Measurements from ENCODE around the gene NCKAP5. TPM values are rescaled to one million over a fixed set of nuclear protein-coding genes. Genes with fewer than 3 reads are reported as not detected.
A peak's percentile ranks its signal among the peaks of the same experiment; 100 is the strongest.

Gene NCKAP5
- total RNA-seq, 1 experiment from 2014 or later: not detected

GRCh38 chr2:132830321-132830827 is 737.9 kb downstream of the NCKAP5 start:
- no peaks in the 10 kb centered on the region for H3K4me1 Mint-ChIP-seq (ENCODE audit: insufficient read depth, unreplicated experiment)
- H3K9me3 Mint-ChIP-seq (ENCODE audit: unreplicated experiment): peaks cover 8% of the 10 kb centered on the region
- ChIA-PET POLR2A (no interaction called here), CTCF (no interaction called here)
- no peaks in the 10 kb centered on the region for H3K36me3 Mint-ChIP-seq (ENCODE audit: insufficient read depth, unreplicated experiment)
- intact Hi-C loops (cut with micrococcal nuclease): no loop called here
- H3K27ac Mint-ChIP-seq (ENCODE audit: low read depth, unreplicated experiment): no peak overlapping the region
- no TSS peak for BruUV-seq (replicated peaks)
- TF ChIP-seq CTCF (IDR thresholded peaks at IDR 0.05; ENCODE audit: unreplicated experiment): no peak
- DNase-seq (ENCODE audit: unreplicated experiment): no peak
- no peak overlapping the region for H3K4me3 Mint-ChIP-seq (ENCODE audit: unreplicated experiment)
- H3K27me3 Mint-ChIP-seq (ENCODE audit: insufficient read depth, unreplicated experiment): no peaks in the 10 kb centered on the region

DNA sequence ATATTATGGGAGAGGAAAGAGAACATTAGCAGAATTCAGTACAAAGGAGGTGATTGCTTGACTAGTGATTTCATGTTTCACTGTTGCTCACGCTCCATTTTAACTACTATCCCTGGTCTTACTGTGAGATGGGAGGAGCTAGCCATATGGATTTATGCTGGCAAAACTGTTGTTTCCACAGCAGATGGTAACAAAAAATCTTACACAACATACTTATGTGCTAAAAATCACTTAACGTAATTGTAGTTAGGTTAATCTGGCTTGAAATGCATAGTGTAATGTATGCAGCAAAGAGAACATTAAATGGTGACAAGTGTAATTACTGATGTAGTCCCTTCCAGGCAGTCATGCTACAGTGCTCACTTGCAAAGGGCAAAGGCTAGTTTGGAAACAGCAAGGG is 742.7 kb downstream of the NCKAP5 start:
- peaks cover 16% of the 10 kb centered on the region for H3K9me3 Mint-ChIP-seq (ENCODE audit: unreplicated experiment)
- H3K36me3 Mint-ChIP-seq (ENCODE audit: insufficient read depth, unreplicated experiment): no peaks in the 10 kb centered on the region
- intact Hi-C loops (cut with micrococcal nuclease): no loop called here
- no peak for TF ChIP-seq CTCF (IDR thresholded peaks at IDR 0.05; ENCODE audit: unreplicated experiment)
- BruUV-seq (replicated peaks): no TSS peak
- no peaks in the 10 kb centered on the region for H3K4me1 Mint-ChIP-seq (ENCODE audit: insufficient read depth, unreplicated experiment)
- H3K27ac Mint-ChIP-seq (ENCODE audit: low read depth, unreplicated experiment): no peak overlapping the region
- POLR2A ChIA-PET: no interaction called here
- H3K4me3 Mint-ChIP-seq (ENCODE audit: unreplicated experiment): no peak overlapping the region
- DNase-seq (ENCODE audit: unreplicated experiment): no peak
- CTCF ChIA-PET: no interaction called here
- H3K27me3 Mint-ChIP-seq (ENCODE audit: insufficient read depth, unreplicated experiment): no peaks in the 10 kb centered on the region

DNA sequence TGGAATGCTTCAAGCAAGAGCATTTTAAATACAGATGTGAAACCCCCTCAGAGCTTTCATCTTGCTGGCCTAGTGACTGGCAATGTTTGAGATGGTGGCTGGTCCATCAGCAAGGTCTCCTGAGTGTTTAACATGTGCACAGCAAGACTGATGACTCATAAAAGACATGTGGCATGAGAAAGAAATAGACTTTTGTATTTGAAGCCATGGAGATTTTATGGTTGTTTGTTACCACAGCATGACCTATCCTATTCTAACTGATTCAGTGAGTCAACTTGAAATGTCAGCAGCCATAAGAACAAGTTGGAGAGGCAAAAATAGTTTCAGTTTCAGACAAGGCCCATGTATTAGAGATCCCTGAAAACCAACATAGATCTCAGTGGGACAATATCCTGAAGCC is 743.5 kb downstream of the NCKAP5 start:
- POLR2A ChIA-PET: no interaction called here
- peak; percentile 4 for DNase-seq (ENCODE audit: unreplicated experiment)
- no peak for TF ChIP-seq CTCF (IDR thresholded peaks at IDR 0.05; ENCODE audit: unreplicated experiment)
- no TSS peak for BruUV-seq (replicated peaks)
- Mint-ChIP-seq H3K9me3 (ENCODE audit: unreplicated experiment) (peaks cover 9% of the 10 kb centered on the region), H3K4me1 (ENCODE audit: insufficient read depth, unreplicated experiment) (no peaks in the 10 kb centered on the region), H3K27ac (ENCODE audit: low read depth, unreplicated experiment) (no peak overlapping the region), H3K4me3 (ENCODE audit: unreplicated experiment) (no peak overlapping the region), H3K36me3 (ENCODE audit: insufficient read depth, unreplicated experiment) (no peaks in the 10 kb centered on the region), H3K27me3 (ENCODE audit: insufficient read depth, unreplicated experiment) (no peaks in the 10 kb centered on the region)
- intact Hi-C loops (cut with micrococcal nuclease): no loop called here
- CTCF ChIA-PET: no interaction called here

DNA sequence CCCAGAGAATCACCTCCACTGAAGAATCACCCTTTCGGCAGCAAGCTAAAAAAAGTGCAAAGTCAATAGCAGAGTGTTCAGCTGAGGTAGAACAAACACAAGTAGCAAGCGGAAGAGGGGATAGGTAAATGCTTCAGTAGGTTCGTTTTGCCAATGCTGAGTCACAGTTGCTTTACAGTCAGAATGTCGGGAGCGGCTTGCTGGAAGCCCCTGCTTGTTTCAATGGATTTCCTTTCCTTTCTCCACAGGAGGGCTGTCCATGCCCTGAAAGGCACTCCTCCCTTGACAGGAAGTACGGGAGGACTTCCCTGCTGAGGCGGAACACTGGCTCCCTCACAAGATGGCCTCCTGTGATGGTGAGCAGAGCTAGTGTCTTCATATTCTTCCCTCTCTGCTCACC is 752.0 kb downstream of the NCKAP5 start:
- TF ChIP-seq CTCF (IDR thresholded peaks at IDR 0.05; ENCODE audit: unreplicated experiment): no peak
- intact Hi-C loops (cut with micrococcal nuclease): no loop called here
- H3K4me1 Mint-ChIP-seq (ENCODE audit: insufficient read depth, unreplicated experiment): no peaks in the 10 kb centered on the region
- no peaks in the 10 kb centered on the region for H3K9me3 Mint-ChIP-seq (ENCODE audit: unreplicated experiment)
- H3K4me3 Mint-ChIP-seq (ENCODE audit: unreplicated experiment): no peak overlapping the region
- CTCF ChIA-PET: interaction anchor here (0.7 to 0.9 kb wide), 2 partner anchors 37 to 275 kb away, joined by 3 read pairs; no protein-coding TSS in a partner anchor
- BruUV-seq (replicated peaks): no TSS peak
- H3K27me3 Mint-ChIP-seq (ENCODE audit: insufficient read depth, unreplicated experiment): no peaks in the 10 kb centered on the region
- H3K36me3 Mint-ChIP-seq (ENCODE audit: insufficient read depth, unreplicated experiment): no peaks in the 10 kb centered on the region
- POLR2A ChIA-PET: no interaction called here
- DNase-seq (ENCODE audit: unreplicated experiment): no peak
- H3K27ac Mint-ChIP-seq (ENCODE audit: low read depth, unreplicated experiment): no peak overlapping the region

All from MCF 10A (cell line).